ENCODE measurements around the gene NGEF. TPM values are rescaled to one million over a fixed set of nuclear protein-coding genes. Genes with fewer than 3 reads are reported as not detected.

NGEF gene
- polyA plus RNA-seq, 1 of the 3 experiments (the other 2 are of a cell fraction): 1.4 TPM

- H3F3A ChIP-seq (replicated peaks; ENCODE audit: insufficient read depth): peaks cover 4% of the 10 kb centered on the region
- no peaks in the 10 kb centered on the region for H4K20me1 ChIP-seq (ENCODE audit: insufficient read depth)
- no peaks in the 10 kb centered on the region for H3K79me2 ChIP-seq (ENCODE audit: insufficient read depth)
- WGBS (ENCODE audit: low lambda C conversion rate): 82% methylated on average over 27 of the region's 27 CpGs
- H3K4me1 ChIP-seq (ENCODE audit: control insufficient read depth in 1 of 2, insufficient read depth in 2 of 2, low read depth in 1 of 2, low read length in 1 of 2): no peaks in the 10 kb centered on the region
- CTCF ChIA-PET: interaction anchor here (0.8 to 1.9 kb wide), 4 partner anchors 11 to 186 kb away, joined by 3 to 7 read pairs (median 6); no protein-coding TSS in a partner anchor
- H3K27me3 ChIP-seq (ENCODE audit: insufficient read depth): no peaks in the 10 kb centered on the region
- H3K36me3 ChIP-seq (replicated peaks in 1 of 2; ENCODE audit: control insufficient read depth in 1 of 2, insufficient read depth in 2 of 2, low read length in 1 of 2): no peaks in the 10 kb centered on the region
- H3K27ac ChIP-seq (ENCODE audit: low read depth in 2 of 2, low read length in 1 of 2): no peak overlapping the region
- TF ChIP-seq MEF2A (IDR thresholded peaks at IDR 0.05; ENCODE audit: borderline replicate concordance, low read depth) (no peak), EZH2phosphoT487 (IDR thresholded peaks at IDR 0.05; ENCODE audit: borderline replicate concordance, low read depth) (no peak), FOXJ3 (CRISPR knock-in tag; IDR thresholded peaks at IDR 0.05) (no peak), CTCF (IDR thresholded peaks at IDR 0.05) (no peak), RXRA (IDR thresholded peaks at IDR 0.05; ENCODE audit: borderline replicate concordance, low read depth) (no peak), REST (IDR thresholded peaks at IDR 0.05; ENCODE audit: low read depth, low read length) (no peak), SMC3 (IDR thresholded peaks at IDR 0.05; ENCODE audit: low read depth, low read length) (no peak), TAF1 (IDR thresholded peaks at IDR 0.05; ENCODE audit: borderline replicate concordance, low read depth, low read length) (no peak), USF1 (IDR thresholded peaks at IDR 0.05; ENCODE audit: borderline replicate concordance, low read depth) (no peak), JUND (IDR thresholded peaks at IDR 0.05) (no peak)
- DNase-seq: no peak
- H3K9me3 ChIP-seq: no peaks in the 10 kb centered on the region
- H3K4me3 ChIP-seq (ENCODE audit: low read depth in 2 of 2, low read length in 1 of 2): no peak overlapping the region
- no peak overlapping the region for H2AFZ ChIP-seq (ENCODE audit: low read depth)
- no peak overlapping the region for H3K9ac ChIP-seq
- no peak overlapping the region for H3K4me2 ChIP-seq
- H3K9me2 ChIP-seq: no peaks in the 10 kb centered on the region
- POLR2A ChIA-PET: no interaction called here
Observed at GRCh38 chr2:233031556-233032500, 18.8 kb upstream of the NGEF start.
